Epithelial cell of esophagus (primary cell): ENCODE measurements around the gene GRK5.

Experiments
- DNase-seq: peaks from one replicate; pipeline ENCODE4 v3.0.0; 2010; ENCODE audit warnings: low read depth
- H3K4me3 ChIP-seq: 2 replicates; pipeline ENCODE4 v1.5.1; 2011; ENCODE audit warnings: mild to moderate bottlenecking, low read length, control low read depth
- TF ChIP-seq, protein P1 (sequence below): IDR thresholded peaks from 2 replicates; pipeline ENCODE4 v1.5.1; 2011; ENCODE audit warnings: low read depth, mild to moderate bottlenecking, low read length, control low read depth, inconsistent platforms; ENCODE audit not compliant: insufficient read depth; ENCODE audit errors: missing control alignments

The GRK5 gene

DNA sequence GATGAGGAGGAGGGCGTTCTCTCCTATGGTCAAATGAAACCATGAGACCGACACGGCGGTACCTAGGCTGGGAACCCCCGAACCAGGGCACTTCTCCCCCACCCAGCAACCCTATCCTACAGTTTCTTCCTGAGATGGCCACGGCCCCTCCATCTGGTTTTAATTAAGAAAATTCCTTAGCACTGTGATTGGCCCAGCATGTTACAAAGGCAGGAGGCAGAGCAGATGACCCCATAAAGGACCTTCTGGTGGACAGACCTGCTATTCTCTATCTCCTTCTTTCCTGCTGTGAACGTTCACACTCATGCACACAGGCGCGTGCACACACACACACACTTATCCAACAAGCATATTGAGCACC, 205.7 kb downstream of the GRK5 start:
- H3K4me3 ChIP-seq = no peak overlapping the region
- TF ChIP-seq, protein P1, sequence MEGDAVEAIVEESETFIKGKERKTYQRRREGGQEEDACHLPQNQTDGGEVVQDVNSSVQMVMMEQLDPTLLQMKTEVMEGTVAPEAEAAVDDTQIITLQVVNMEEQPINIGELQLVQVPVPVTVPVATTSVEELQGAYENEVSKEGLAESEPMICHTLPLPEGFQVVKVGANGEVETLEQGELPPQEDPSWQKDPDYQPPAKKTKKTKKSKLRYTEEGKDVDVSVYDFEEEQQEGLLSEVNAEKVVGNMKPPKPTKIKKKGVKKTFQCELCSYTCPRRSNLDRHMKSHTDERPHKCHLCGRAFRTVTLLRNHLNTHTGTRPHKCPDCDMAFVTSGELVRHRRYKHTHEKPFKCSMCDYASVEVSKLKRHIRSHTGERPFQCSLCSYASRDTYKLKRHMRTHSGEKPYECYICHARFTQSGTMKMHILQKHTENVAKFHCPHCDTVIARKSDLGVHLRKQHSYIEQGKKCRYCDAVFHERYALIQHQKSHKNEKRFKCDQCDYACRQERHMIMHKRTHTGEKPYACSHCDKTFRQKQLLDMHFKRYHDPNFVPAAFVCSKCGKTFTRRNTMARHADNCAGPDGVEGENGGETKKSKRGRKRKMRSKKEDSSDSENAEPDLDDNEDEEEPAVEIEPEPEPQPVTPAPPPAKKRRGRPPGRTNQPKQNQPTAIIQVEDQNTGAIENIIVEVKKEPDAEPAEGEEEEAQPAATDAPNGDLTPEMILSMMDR = no peak
- DNase-seq = no peak

DNA sequence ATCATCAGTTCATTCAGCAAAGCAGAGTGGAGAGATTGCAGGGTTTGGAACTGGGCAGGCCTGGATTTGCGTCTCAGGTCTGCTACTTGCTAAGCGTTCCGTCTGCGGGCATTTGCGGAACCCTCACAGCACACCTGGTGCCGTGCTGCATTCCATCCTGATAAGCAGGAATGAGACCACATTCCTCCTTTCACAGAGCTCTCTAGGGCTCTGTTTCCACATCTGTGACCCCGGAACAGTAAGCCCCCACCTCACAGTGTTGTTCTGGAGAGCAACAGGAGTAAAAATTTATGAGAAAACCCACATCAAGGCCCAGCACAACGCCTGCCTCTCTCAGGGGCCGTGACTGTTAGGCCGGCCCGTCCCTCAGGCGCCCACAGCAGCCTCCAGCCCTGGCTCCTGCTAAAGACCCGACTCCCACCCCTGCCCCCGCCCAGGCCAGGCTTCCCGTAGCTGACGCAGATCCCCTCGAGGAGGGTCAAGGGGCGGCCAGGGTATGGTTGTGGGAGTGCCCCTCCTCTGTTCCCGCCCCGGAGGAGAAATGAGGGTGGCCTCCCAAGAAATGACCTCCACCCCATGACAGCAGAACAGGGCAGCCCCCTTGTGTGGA, 206.2 kb downstream of the GRK5 start:
- no peak for DNase-seq
- no peak overlapping the region for H3K4me3 ChIP-seq

DNA sequence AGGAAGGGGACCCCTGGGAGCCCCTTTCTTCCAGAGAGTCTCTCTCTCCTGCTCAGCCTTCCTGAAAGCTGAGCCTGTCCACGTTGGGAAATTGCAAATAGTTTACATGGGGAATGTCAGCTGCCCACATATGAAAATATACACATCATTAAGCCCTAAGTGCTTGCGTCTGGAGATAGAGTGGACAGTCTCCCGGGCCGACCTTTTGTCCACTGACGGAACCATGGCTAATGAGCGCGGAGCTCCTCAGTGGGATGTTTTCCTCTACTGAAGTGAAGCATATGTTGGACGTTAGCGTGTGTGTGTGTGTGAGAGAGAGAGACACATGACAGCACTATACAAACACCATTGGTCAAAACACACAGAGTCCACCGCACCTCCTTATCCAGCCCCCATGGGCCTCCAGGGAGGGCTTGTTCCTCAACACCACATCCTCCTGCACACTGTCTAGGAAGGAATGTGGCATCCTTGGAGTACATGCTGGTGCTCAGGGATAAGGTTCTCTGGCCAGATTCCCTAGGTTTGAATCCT, 206.8 kb downstream of the GRK5 start:
- H3K4me3 ChIP-seq = no peak overlapping the region
- TF ChIP-seq, protein P1 = no peak
- DNase-seq = no peak

More for the DNA sequence above, 206.2 kb downstream of the GRK5 start:
- TF ChIP-seq, protein P1 = no peak

DNA sequence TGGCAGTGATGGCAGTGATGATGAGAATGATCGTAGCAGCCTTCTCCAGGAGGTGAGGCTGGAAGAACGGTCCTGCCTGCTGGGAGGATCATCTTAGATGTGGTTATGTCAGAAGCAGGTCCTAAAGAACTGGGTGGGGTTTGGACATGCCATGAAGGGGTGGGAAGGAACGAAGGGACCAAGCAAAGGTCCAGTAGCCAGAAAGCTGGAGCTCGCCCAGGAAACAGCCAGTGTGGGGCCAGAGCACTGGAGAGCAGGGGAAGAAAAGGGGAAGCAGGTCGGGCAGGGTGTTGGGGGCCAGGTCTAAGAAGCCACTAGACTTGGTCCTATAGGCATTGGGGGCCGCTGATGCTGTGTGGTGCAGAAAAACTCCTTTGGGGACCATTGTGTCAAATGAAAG, 207.8 kb downstream of the GRK5 start:
- TF ChIP-seq, protein P1 = no peak
- no peak overlapping the region for H3K4me3 ChIP-seq
- DNase-seq = no peak

DNA sequence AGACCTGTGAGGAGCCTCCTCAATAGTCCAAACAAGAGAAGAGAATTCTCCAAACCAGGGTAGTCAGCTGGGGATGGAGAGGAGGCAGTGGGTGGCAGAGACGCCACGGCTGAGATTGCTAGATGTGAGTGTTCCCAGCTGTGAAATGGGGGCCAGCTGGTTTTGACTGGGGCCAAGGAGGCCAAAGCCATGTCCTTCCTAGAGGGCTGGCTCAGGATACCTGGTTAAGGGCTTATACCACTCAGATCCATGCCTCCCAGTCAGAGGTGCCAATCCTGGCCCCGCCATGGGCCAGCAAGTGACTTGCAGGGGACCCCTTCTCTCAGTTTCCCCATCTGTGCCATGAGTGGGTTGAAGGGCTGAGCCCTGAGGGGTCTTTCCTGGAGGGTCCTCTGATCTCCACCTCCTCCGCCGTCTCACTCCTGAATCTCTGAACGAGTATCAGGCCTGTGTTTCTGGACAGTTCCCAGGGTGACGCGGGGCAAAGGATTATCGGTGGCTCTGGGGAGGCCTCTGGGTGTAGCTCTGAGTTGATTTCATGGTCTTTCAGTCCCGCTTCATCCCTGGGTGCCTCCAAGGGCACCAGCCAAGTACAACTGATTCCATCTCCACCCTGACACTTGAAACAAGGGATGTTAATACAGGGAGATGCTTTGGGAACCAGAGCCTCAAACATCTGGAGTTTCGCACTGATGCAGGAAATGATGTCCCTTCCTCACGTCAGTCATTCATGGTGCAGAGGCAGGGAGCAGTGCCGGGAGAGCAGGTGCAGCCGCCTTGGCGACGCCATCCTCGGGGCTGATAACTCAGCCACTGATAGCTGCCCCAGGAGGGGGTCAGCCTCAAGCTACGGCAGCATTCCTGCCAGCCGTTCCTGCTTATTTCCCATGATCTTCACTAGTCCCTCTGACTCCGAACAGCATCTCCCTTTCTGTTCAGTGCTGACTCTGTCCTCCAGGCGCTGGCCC, 208.4 kb downstream of the GRK5 start:
- TF ChIP-seq, protein P1 = no peak
- no peak for DNase-seq
- no peak overlapping the region for H3K4me3 ChIP-seq

DNA sequence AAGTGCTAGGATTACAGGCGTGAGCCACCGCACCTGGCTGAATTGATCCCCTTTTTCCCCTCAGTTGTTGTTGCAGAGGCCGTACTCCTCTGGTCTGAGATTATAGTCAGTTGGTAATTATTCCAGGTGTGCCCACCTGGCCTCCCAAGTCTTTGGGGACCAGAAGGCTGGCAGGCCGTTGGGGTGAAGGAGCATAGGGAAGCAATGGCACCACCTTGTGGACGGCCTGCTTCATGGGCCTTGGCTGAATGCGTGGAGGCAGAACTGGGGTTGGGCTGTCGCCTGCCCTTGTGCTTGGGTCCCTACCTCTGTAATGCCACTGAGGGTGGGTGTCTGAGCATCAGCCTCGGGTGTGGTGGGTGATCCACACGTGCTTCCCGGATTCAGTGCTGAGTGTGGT, 209.5 kb downstream of the GRK5 start:
- DNase-seq = peak; percentile 69

More for the DNA sequence above, 209.5 kb downstream of the GRK5 start:
- TF ChIP-seq, protein P1 = peak; percentile 90
- H3K4me3 ChIP-seq = no peak overlapping the region
